H1 (cell line): ENCODE results near the gene ARHGEF10L. TPM values are rescaled to one million over a fixed set of nuclear protein-coding genes. Genes with fewer than 3 reads are reported as not detected.

Experiments
- CTCF ChIA-PET: fragments of 300-600 bp; sonication (Branson Sonifier 250); formaldehyde crosslinking; loops from one replicate; lab custom pipeline; 2021; ENCODE audit not compliant: partially characterized antibody; lab: Charles Lee
- POLR2A ChIA-PET: fragments of 300-600 bp; sonication (Branson Sonifier 250); formaldehyde crosslinking; loops from one replicate; lab custom pipeline; 2021; ENCODE audit warnings: inconsistent platforms; ENCODE audit not compliant: partially characterized antibody; lab: Charles Lee
- DNase-seq, 2 experiments: peaks; one replicate each; pipeline versions ENCODE4 v3.0.0 to v3.0.0-alpha.2; 2010 to 2022; ENCODE audit warnings: low spot score in 2 of 2, low read depth in 1 of 2, mixed read lengths in 1 of 2
- FAIRE-seq: peaks from 2 replicates; lab custom pipeline; 2011; peaks lifted over from hg19 to GRCh38; lab: Jason Lieb, UNC
- H2AFZ ChIP-seq: 2 replicates; pipeline ENCODE4 v1.8.1; 2012; ENCODE audit warnings: low read length, inconsistent platforms
- H2AK5ac ChIP-seq: 2 replicates; pipeline ENCODE4 v1.6.1; 2013; ENCODE audit warnings: low read depth, low read length
- H2BK120ac ChIP-seq: replicated peaks from 2 replicates; pipeline ENCODE3; 2013; ENCODE audit warnings: low read depth, low read length, inconsistent platforms
- H2BK12ac ChIP-seq: 2 replicates; pipeline ENCODE4 v1.6.1; 2013; ENCODE audit warnings: low read depth, low read length
- H2BK15ac ChIP-seq: 2 replicates; pipeline ENCODE4 v1.6.1; 2013; ENCODE audit warnings: low read length
- H2BK20ac ChIP-seq: 2 replicates; pipeline ENCODE4 v1.6.1; 2013; ENCODE audit warnings: low read length
- H2BK5ac ChIP-seq: 2 replicates; pipeline ENCODE4 v1.6.1; 2013; ENCODE audit warnings: low read depth, low read length
- H3K14ac ChIP-seq: 2 replicates; pipeline ENCODE4 v1.6.1; 2013; ENCODE audit warnings: inconsistent platforms; ENCODE audit not compliant: insufficient read length
- H3K18ac ChIP-seq: 2 replicates; pipeline ENCODE4 v1.6.1; 2013; ENCODE audit warnings: low read length; ENCODE audit errors: extremely low read depth
- H3K23ac ChIP-seq: 2 replicates; pipeline ENCODE4 v1.6.1; 2013; ENCODE audit warnings: inconsistent platforms; ENCODE audit not compliant: insufficient read length
- H3K23me2 ChIP-seq: 2 replicates; pipeline ENCODE4 v1.6.1; 2013; ENCODE audit warnings: low read depth, low read length
- H3K27ac ChIP-seq: 2 replicates; pipeline ENCODE4 v1.6.1; 2011; ENCODE audit warnings: low read depth, low read length, inconsistent platforms
- H3K27me3 ChIP-seq, 4 experiments: replicated peaks in 1 of 4; 1 replicate in 1 of 4; 2 replicates in 3 of 4; pipeline versions ENCODE4 v1.6.1 to v1.8.1; 2011 to 2013; ENCODE audit warnings: low read length in 3 of 4, mild to moderate bottlenecking in 3 of 4, inconsistent platforms in 2 of 4, mixed read lengths in 2 of 4, moderate library complexity in 1 of 4; ENCODE audit not compliant: control insufficient read depth in 3 of 4, insufficient read depth in 3 of 4; ENCODE audit errors: extremely low read depth in 1 of 4
- H3K36me3 ChIP-seq, 4 experiments: 2 replicates each; pipeline versions ENCODE4 v1.6.1 to v1.8.1; 2011 to 2013; ENCODE audit warnings: mild to moderate bottlenecking in 4 of 4, low read length in 3 of 4, moderate library complexity in 2 of 4, control low read depth in 1 of 4, inconsistent platforms in 1 of 4; ENCODE audit not compliant: insufficient read depth in 4 of 4, control insufficient read depth in 2 of 4
- H3K4ac ChIP-seq: replicated peaks from 2 replicates; pipeline ENCODE3; 2013; ENCODE audit warnings: low read length, low read depth, mixed read lengths, inconsistent platforms; ENCODE audit not compliant: insufficient read length
- H3K4me1 ChIP-seq, 4 experiments: replicated peaks in 1 of 4; 1 replicate in 1 of 4; 2 replicates in 3 of 4; pipeline versions ENCODE4 v1.6.1 to v1.8.1; 2011 to 2013; ENCODE audit warnings: low read length in 3 of 4, inconsistent platforms in 2 of 4, mixed read lengths in 1 of 4; ENCODE audit not compliant: insufficient read depth in 4 of 4, control insufficient read depth in 3 of 4
- H3K4me2 ChIP-seq, 2 experiments: 2 replicates each; pipeline versions ENCODE4 v1.6.1 to v1.8.1; 2011 to 2013; ENCODE audit warnings: low read depth in 2 of 2, low read length in 2 of 2, control low read depth in 1 of 2, inconsistent platforms in 1 of 2, mild to moderate bottlenecking in 1 of 2; ENCODE audit not compliant: insufficient read depth in 1 of 2
- H3K4me3 ChIP-seq, 4 experiments: fragments of 200-600, 300-600 bp in 1 of 4; sonication (generic), shearing (Covaris generic), sonication (Bioruptor Twin) in 1 of 4; 2 replicates each; pipeline versions ENCODE4 v1.5.1 to v1.8.1; 2011 to 2016; ENCODE audit warnings: low read length in 4 of 4, low read depth in 3 of 4, control low read depth in 2 of 4, inconsistent platforms in 2 of 4, mild to moderate bottlenecking in 2 of 4, mixed read lengths in 1 of 4, moderate library complexity in 1 of 4; ENCODE audit not compliant: insufficient read depth in 2 of 4; ENCODE audit errors: extremely low read depth in 1 of 4
- H3K56ac ChIP-seq: replicated peaks from 2 replicates; pipeline ENCODE3; 2013; ENCODE audit warnings: low read depth, mild to moderate bottlenecking, mixed read lengths, low read length, inconsistent platforms; ENCODE audit not compliant: insufficient read length
- H3K79me1 ChIP-seq: 2 replicates; pipeline ENCODE4 v1.6.1; 2013; ENCODE audit warnings: low read depth, low read length, control low read depth
- H3K79me2 ChIP-seq, 2 experiments: 2 replicates each; pipeline versions ENCODE4 v1.6.1 to v1.8.1; 2012 to 2013; ENCODE audit warnings: low read length in 2 of 2, mild to moderate bottlenecking in 2 of 2, inconsistent platforms in 1 of 2; ENCODE audit not compliant: insufficient read depth in 2 of 2, control insufficient read depth in 1 of 2
- H3K9ac ChIP-seq, 4 experiments: replicated peaks in 1 of 4; 1 replicate in 1 of 4; 2 replicates in 3 of 4; pipeline versions ENCODE4 v1.6.1 to v1.8.1; 2011 to 2013; ENCODE audit warnings: low read depth in 3 of 4, low read length in 3 of 4, control low read depth in 2 of 4, mild to moderate bottlenecking in 2 of 4, moderate library complexity in 2 of 4, inconsistent platforms in 1 of 4; ENCODE audit errors: extremely low read depth in 1 of 4
- H3K9me3 ChIP-seq, 2 experiments: 2 replicates each; pipeline versions ENCODE4 v1.6.1 to v1.8.1; 2012 to 2013; ENCODE audit warnings: mild to moderate bottlenecking in 2 of 2, moderate library complexity in 2 of 2, control low read depth in 1 of 2, inconsistent platforms in 1 of 2, low read depth in 1 of 2, low read length in 1 of 2, mixed read lengths in 1 of 2; ENCODE audit not compliant: insufficient read depth in 2 of 2
- H4K20me1 ChIP-seq, 2 experiments: replicated peaks in 1 of 2; 2 replicates each; pipeline versions ENCODE3 to v1.8.1; 2011 to 2013; ENCODE audit warnings: inconsistent platforms in 2 of 2, low read length in 2 of 2, mild to moderate bottlenecking in 1 of 2; ENCODE audit not compliant: insufficient read depth in 2 of 2, control insufficient read depth in 1 of 2
- H4K5ac ChIP-seq: 2 replicates; pipeline ENCODE4 v1.6.1; 2013; ENCODE audit warnings: low read length, low read depth, mixed read lengths, inconsistent platforms; ENCODE audit not compliant: insufficient read length
- H4K8ac ChIP-seq: 2 replicates; pipeline ENCODE4 v1.8.0; 2013; ENCODE audit warnings: mild to moderate bottlenecking, moderate library complexity, low read length, inconsistent platforms; ENCODE audit not compliant: insufficient read depth; ENCODE audit errors: extremely low read depth
- H4K91ac ChIP-seq: replicated peaks from 2 replicates; pipeline ENCODE3; 2013; ENCODE audit warnings: low read length, mixed read lengths, inconsistent platforms; ENCODE audit not compliant: insufficient read length
- SAP30 ChIP-seq: fragments of 300-600 bp; sonication (generic); IDR thresholded peaks from 2 replicates; pipeline ENCODE4 v1.7.1; 2012; ENCODE audit warnings: low read length, moderate library complexity, mild to moderate bottlenecking, inconsistent platforms; ENCODE audit not compliant: insufficient read depth, insufficient replicate concordance
- SRF ChIP-seq: IDR thresholded peaks from 2 replicates; pipeline ENCODE4 v1.6.1; 2011; ENCODE audit warnings: mild to moderate bottlenecking, low read depth, low read length, moderate library complexity
- WGBS, 2 experiments: shearing (Covaris generic) in 1 of 2; methylation state at CpG; one replicate each; pipeline versions ENCODE4 v1.1.6 to v1.1.7; 2013 to 2015; ENCODE audit warnings: low lambda C conversion rate in 2 of 2, mixed read lengths in 2 of 2, inconsistent platforms in 1 of 2, low coverage in 1 of 2, missing lambda C conversion rate in 1 of 2; ENCODE audit not compliant: insufficient replicate concordance in 2 of 2, insufficient coverage in 1 of 2, insufficient read length in 1 of 2; ENCODE audit errors: extremely low coverage in 1 of 2, missing lambda C conversion rate in 1 of 2; 5-methylcytosine and 5-hydroxymethylcytosine counted together
- polyA plus RNA-seq, 7 experiments: library from polyadenylated mRNA; depleted of rRNA in 3 of 7; stranded (reverse) in 5 of 7; unstranded in 2 of 7; fragments of >200 nt in 5 of 7; fragments of 200-250 nt in 2 of 7; gene quantifications; 1 replicate in 5 of 7; 2 replicates in 1 of 7; 4 replicates in 1 of 7; pipeline versions ENCODE4 v1.2.1 to v1.2.3, GENCODE V29; 2011 to 2013; ENCODE audit warnings: missing spikeins in 2 of 7, mixed read lengths in 2 of 7
- total RNA-seq: library from RNA; stranded (reverse); fragmentation: NEBNext Ultra II Directional; extraction: Animal tissue kit (Norgen Biotek cat#: 25700); gene quantifications from 2 replicates; pipeline ENCODE4 v1.2.1, GENCODE V29; 2021

ARHGEF10L gene
- total and polyA plus RNA-seq, 2 of the 8 experiments (the other 6 are each of a cell fraction or from before 2014, with no cell fraction given), result 33.6 to 39.6 TPM

- no peak overlapping the region for H3K18ac ChIP-seq
- peaks cover 0 to 14% (median 5%) of the 10 kb centered on the region in 4 experiments; a peak in 2 of 8 replicates for H3K36me3 ChIP-seq
- H2AFZ ChIP-seq, result no peak overlapping the region
- POLR2A ChIA-PET, result interaction anchor here (0.6 to 1.5 kb wide), 4 partner anchors 9 to 267 kb away, joined by 3 to 6 read pairs (median 3); no protein-coding TSS in a partner anchor
- 97% methylated on average over 9 of the region's 9 CpGs; no CpG with 5 or more reads in 1 of the 2 experiments for WGBS, 2 experiments
- no peaks in the 10 kb centered on the region for H3K79me2 ChIP-seq
- no peak for DNase-seq
- CTCF ChIA-PET, result interaction anchor here (7.3 to 10.6 kb wide), 2 partner anchors 7 to 29 kb away, joined by 52 to 127 read pairs; no protein-coding TSS in a partner anchor
- H3K9me3 ChIP-seq, result no peaks in the 10 kb centered on the region
- no peak overlapping the region for H4K91ac ChIP-seq
- no peak overlapping the region for H3K56ac ChIP-seq
- no peaks in the 10 kb centered on the region for H3K23me2 ChIP-seq
- H3K9ac ChIP-seq, result no peak overlapping the region
- H2BK15ac ChIP-seq, result no peak overlapping the region
- H3K79me1 ChIP-seq, result no peaks in the 10 kb centered on the region
- no peak overlapping the region for H4K5ac ChIP-seq
- peaks cover 0 to 6% of the 10 kb centered on the region in 2 experiments for H4K20me1 ChIP-seq
- H3K4me2 ChIP-seq, result no peak overlapping the region
- no peaks in the 10 kb centered on the region for H3K27me3 ChIP-seq
- H2BK5ac ChIP-seq, result no peak overlapping the region; the same call in 1 of the 2 replicates
- H3K14ac ChIP-seq, result no peak overlapping the region
- TF ChIP-seq SAP30 (no peak), SRF (no peak)
- no peak overlapping the region for H2BK20ac ChIP-seq
- no peak overlapping the region for H2BK12ac ChIP-seq
- H3K4me3 ChIP-seq, result no peak overlapping the region
- peaks cover 0 to 13% (median 5%) of the 10 kb centered on the region in 4 experiments; a peak in 5 of 7 replicates for H3K4me1 ChIP-seq
- no peak overlapping the region for H4K8ac ChIP-seq
- no peak overlapping the region for H3K4ac ChIP-seq
- no peak overlapping the region for H2AK5ac ChIP-seq
- H2BK120ac ChIP-seq, result no peak overlapping the region
- no peak for FAIRE-seq
- H3K23ac ChIP-seq, result no peak overlapping the region
- no peak overlapping the region for H3K27ac ChIP-seq
These were observed 149.5 kb downstream of the ARHGEF10L start for GRCh38 chr1:17689011-17689410.
